Fibroblast of lung (primary cell): ENCODE data around the gene NATD1. TPM values are rescaled to one million over a fixed set of nuclear protein-coding genes. Genes with fewer than 3 reads are reported as not detected.

ENCODE experiments used
- DNase-seq, 2 donors: peaks; one replicate each; pipeline versions ENCODE4 v3.0.0 to v3.0.0-alpha.2; 2010; ENCODE audit warnings: low read depth in 2 of 2
- H2AFZ ChIP-seq: 2 replicates; pipeline ENCODE4 v1.5.1; 2012; ENCODE audit warnings: low read length, control low read depth, inconsistent platforms
- H3K27ac ChIP-seq: 2 replicates; pipeline ENCODE4 v1.5.1; 2011; ENCODE audit warnings: low read length, control low read depth; ENCODE audit not compliant: insufficient read depth
- H3K27me3 ChIP-seq: 2 replicates; pipeline ENCODE4 v1.5.1; 2011; ENCODE audit warnings: mild to moderate bottlenecking, low read length; ENCODE audit not compliant: control insufficient read depth, insufficient read depth
- H3K36me3 ChIP-seq: 2 replicates; pipeline ENCODE4 v1.5.1; 2011; ENCODE audit warnings: low read length; ENCODE audit not compliant: control insufficient read depth, insufficient read depth
- H3K4me1 ChIP-seq: 2 replicates; pipeline ENCODE4 v1.5.1; 2011; ENCODE audit warnings: low read length; ENCODE audit not compliant: control insufficient read depth, insufficient read depth; ENCODE audit errors: extremely low read depth
- H3K4me2 ChIP-seq: 2 replicates; pipeline ENCODE4 v1.5.1; 2011; ENCODE audit warnings: low read length, control low read depth; ENCODE audit not compliant: insufficient read depth; ENCODE audit errors: extremely low read depth
- H3K4me3 ChIP-seq, 4 experiments: fragments of 200-600 bp in 1 of 4; sonication (generic) in 1 of 4; replicated peaks in 1 of 4; 2 replicates each; pipeline ENCODE4 v1.5.1; 2011 to 2016; ENCODE audit warnings: low read length in 4 of 4, low read depth in 3 of 4, mild to moderate bottlenecking in 3 of 4, control low read depth in 2 of 4, inconsistent platforms in 1 of 4, mixed read lengths in 1 of 4; ENCODE audit not compliant: insufficient read depth in 1 of 4; ENCODE audit errors: control extremely low read depth in 1 of 4
- H3K79me2 ChIP-seq: 2 replicates; pipeline ENCODE4 v1.5.1; 2012; ENCODE audit warnings: mild to moderate bottlenecking, low read length, inconsistent platforms; ENCODE audit not compliant: control insufficient read depth, insufficient read depth
- H3K9ac ChIP-seq: 2 replicates; pipeline ENCODE4 v1.5.1; 2011; ENCODE audit warnings: mild to moderate bottlenecking, low read length, control low read depth; ENCODE audit not compliant: insufficient read depth
- H3K9me3 ChIP-seq: 2 replicates; pipeline ENCODE4 v1.5.1; 2012; ENCODE audit warnings: low read depth, low read length; ENCODE audit not compliant: control insufficient read depth, insufficient read depth
- H4K20me1 ChIP-seq: 2 replicates; pipeline ENCODE4 v1.5.1; 2011; ENCODE audit warnings: low read length; ENCODE audit not compliant: control insufficient read depth, insufficient read depth; ENCODE audit errors: extremely low read depth
- CTCF ChIP-seq, 2 donors: IDR thresholded peaks in 1 of 2; conservative IDR thresholded peaks in 1 of 2; 1 replicate in 1 of 2; 2 replicates in 1 of 2; pipeline ENCODE4 v1.5.1; 2011 to 2012; ENCODE audit warnings: low read length in 2 of 2, control low read depth in 1 of 2, inconsistent platforms in 1 of 2, low read depth in 1 of 2, mild to moderate bottlenecking in 1 of 2
- EZH2 ChIP-seq: IDR thresholded peaks from 2 replicates; pipeline ENCODE4 v1.5.1; 2012; ENCODE audit warnings: low read length, control low read depth, mild to moderate bottlenecking; ENCODE audit errors: missing control alignments
- polyA plus RNA-seq, 2 donors: library from polyadenylated mRNA; depleted of rRNA in 1 of 2; stranded (reverse) in 1 of 2; unstranded in 1 of 2; fragments of >200 nt; gene quantifications; 2 replicates each; pipeline ENCODE4 v1.2.1, GENCODE V29; 2011 to 2012; ENCODE audit warnings: missing spikeins in 1 of 2
- total RNA-seq: library from RNA; depleted of rRNA; stranded (reverse); fragments of >200 nt; gene quantifications from 2 replicates; pipeline ENCODE4 v1.2.1, GENCODE V29; 2014

Gene NATD1
- total and polyA plus RNA-seq, 2 donors (not counting 1 experiment from before 2014, with no cell fraction given) = 5.6 to 9.2 TPM

- no peak overlapping the region for H3K27ac ChIP-seq
- H3K79me2 ChIP-seq = peaks cover 79% of the 10 kb centered on the region
- H2AFZ ChIP-seq = no peak overlapping the region
- H3K4me3 ChIP-seq = no peak overlapping the region
- no peak for DNase-seq
- no peaks in the 10 kb centered on the region for H3K4me1 ChIP-seq
- no peaks in the 10 kb centered on the region for H3K27me3 ChIP-seq
- no peaks in the 10 kb centered on the region for H3K9me3 ChIP-seq
- no peak overlapping the region for H3K4me2 ChIP-seq
- peaks cover 2% of the 10 kb centered on the region for H4K20me1 ChIP-seq
- TF ChIP-seq CTCF (conservative IDR thresholded peaks at IDR 0.05 in 1 of 2, IDR thresholded peaks at IDR 0.05 in 1 of 2; ENCODE audit: low read depth in 1 of 2, low read length in 2 of 2) = no peak
- no peak for TF ChIP-seq EZH2
- H3K9ac ChIP-seq = no peak overlapping the region
- H3K36me3 ChIP-seq = peaks cover 11% of the 10 kb centered on the region
These were observed 51.3 kb downstream of the NATD1 start for GRCh38 chr17:21201874-21202273.

GRCh38 chr17:21201298-21201595 is 52.0 kb downstream of the NATD1 start:
- no peak for DNase-seq
- TF ChIP-seq EZH2 (no peak), CTCF (conservative IDR thresholded peaks at IDR 0.05 in 1 of 2, IDR thresholded peaks at IDR 0.05 in 1 of 2; ENCODE audit: low read depth in 1 of 2, low read length in 2 of 2) (no peak)
- Histone ChIP-seq H3K9ac (no peak overlapping the region), H3K4me1 (no peaks in the 10 kb centered on the region), H3K4me3 (no peak overlapping the region), H3K36me3 (peaks cover 11% of the 10 kb centered on the region), H4K20me1 (peaks cover 2% of the 10 kb centered on the region), H3K27ac (no peak overlapping the region), H3K9me3 (no peaks in the 10 kb centered on the region), H3K79me2 (peaks cover 73% of the 10 kb centered on the region), H3K4me2 (no peak overlapping the region), H2AFZ (no peak overlapping the region), H3K27me3 (no peaks in the 10 kb centered on the region)

GRCh38 chr17:21200590-21201297 is 52.5 kb downstream of the NATD1 start:
- H2AFZ ChIP-seq = no peak overlapping the region
- H3K79me2 ChIP-seq = peaks cover 68% of the 10 kb centered on the region
- H3K4me3 ChIP-seq = no peak overlapping the region
- no peak for TF ChIP-seq EZH2
- no peak for TF ChIP-seq CTCF (conservative IDR thresholded peaks at IDR 0.05 in 1 of 2, IDR thresholded peaks at IDR 0.05 in 1 of 2; ENCODE audit: low read depth in 1 of 2, low read length in 2 of 2)
- no peaks in the 10 kb centered on the region for H3K27me3 ChIP-seq
- no peaks in the 10 kb centered on the region for H3K4me1 ChIP-seq
- peaks cover 11% of the 10 kb centered on the region for H3K36me3 ChIP-seq
- H3K4me2 ChIP-seq = no peak overlapping the region
- DNase-seq = no peak
- H4K20me1 ChIP-seq = peaks cover 2% of the 10 kb centered on the region
- no peaks in the 10 kb centered on the region for H3K9me3 ChIP-seq
- no peak overlapping the region for H3K9ac ChIP-seq
- no peak overlapping the region for H3K27ac ChIP-seq
